GM18505 (cell line): Measurements from ENCODE around the gene PHYHD1.

ENCODE experiments used
- ATAC-seq: cut with Tn5 transposase; IDR thresholded peaks from one replicate; pipeline ENCODE4 v1.9.1; 2021; ENCODE audit not compliant: unreplicated experiment
- POLR2A ChIP-seq: IDR thresholded peaks from 4 replicates; pipeline ENCODE4 v1.6.1; 2011; ENCODE audit warnings: borderline replicate concordance; ENCODE audit not compliant: insufficient read depth, insufficient read length; ENCODE audit errors: extremely low read depth

PHYHD1 gene

DNA sequence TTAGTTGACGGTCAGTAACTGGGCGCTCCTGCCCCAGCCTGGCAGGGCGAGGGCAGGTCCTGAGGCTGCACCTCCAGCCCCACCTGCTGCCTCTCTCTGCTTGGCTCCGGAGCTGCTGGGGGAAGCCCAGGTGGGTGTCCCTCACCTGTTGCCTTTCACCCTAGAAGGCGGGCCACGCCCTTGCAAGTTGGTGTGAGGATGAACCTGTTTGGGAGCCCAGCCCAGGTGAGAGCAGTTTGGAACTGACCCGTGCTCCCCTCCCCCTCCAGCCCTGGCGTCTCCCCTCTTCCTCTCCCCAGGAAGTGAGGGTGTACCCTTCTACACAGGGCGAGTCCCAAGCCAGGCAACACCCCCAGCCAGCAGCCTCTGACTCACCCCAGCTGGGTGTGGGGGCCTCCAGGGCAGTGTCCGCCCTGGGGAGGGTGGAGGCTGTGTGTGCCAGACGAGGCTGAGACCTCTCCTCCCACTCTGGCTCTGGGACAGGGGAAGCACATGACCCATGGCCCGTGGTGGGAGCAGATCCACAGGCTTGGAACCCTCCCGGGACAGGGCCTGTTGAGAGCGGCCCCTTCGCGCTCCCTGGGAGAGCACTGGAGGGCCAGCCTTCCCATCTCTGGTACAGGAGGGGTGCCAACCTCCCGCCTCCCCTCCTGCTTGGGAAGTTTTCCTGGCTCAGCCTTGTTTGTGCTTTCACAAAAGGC lies 28.4 kb upstream of the PHYHD1 start:
- no peak for TF ChIP-seq POLR2A
- no peak for ATAC-seq

GRCh38 chr9:128893354-128893753 lies 27.4 kb upstream of the PHYHD1 start:
- no peak for ATAC-seq
- no peak for TF ChIP-seq POLR2A

DNA sequence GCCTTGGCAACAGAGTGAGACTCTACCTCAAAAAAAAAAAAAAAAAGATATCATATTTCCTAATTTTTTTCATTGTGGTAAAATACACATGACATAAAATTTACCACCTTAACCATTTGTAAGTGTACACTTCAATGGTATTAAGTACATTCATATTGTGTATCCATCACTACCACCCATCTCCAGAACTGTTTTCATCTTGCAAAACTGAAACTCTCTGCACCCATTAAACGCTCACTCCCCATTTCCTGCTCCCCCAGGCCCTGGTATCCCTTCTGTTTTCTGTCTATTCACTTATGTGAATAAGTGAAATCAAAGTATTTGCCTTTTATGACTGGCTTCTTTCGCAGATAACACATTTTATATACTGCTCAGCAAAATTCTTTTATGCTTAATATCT lies 26.0 kb upstream of the PHYHD1 start:
- no peak for TF ChIP-seq POLR2A
- no peak for ATAC-seq

DNA sequence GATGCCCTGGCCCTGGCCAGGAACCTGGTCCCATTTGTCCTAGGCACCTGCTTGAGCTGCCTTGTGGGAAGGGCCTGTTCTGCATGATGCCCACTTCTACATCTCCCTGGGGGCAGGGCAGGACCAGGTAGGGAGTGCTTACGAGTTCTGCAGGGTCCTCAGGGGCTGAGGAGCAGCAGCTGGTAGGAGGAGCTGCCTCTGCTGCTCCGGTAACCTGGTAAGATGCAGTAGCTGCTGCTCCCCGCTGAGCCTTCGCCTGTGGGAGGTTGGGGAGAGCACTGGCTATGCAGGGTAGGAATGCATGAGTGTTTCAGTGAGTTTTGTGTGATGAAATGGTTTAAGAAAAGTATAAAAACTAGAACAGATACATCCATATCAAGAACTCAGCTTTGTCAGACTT lies 25.2 kb upstream of the PHYHD1 start:
- no peak for ATAC-seq
- TF ChIP-seq POLR2A, result no peak

- no peak for ATAC-seq
- no peak for TF ChIP-seq POLR2A
Measured at GRCh38 chr9:128898382-128898781, 22.4 kb upstream of the PHYHD1 start.

DNA sequence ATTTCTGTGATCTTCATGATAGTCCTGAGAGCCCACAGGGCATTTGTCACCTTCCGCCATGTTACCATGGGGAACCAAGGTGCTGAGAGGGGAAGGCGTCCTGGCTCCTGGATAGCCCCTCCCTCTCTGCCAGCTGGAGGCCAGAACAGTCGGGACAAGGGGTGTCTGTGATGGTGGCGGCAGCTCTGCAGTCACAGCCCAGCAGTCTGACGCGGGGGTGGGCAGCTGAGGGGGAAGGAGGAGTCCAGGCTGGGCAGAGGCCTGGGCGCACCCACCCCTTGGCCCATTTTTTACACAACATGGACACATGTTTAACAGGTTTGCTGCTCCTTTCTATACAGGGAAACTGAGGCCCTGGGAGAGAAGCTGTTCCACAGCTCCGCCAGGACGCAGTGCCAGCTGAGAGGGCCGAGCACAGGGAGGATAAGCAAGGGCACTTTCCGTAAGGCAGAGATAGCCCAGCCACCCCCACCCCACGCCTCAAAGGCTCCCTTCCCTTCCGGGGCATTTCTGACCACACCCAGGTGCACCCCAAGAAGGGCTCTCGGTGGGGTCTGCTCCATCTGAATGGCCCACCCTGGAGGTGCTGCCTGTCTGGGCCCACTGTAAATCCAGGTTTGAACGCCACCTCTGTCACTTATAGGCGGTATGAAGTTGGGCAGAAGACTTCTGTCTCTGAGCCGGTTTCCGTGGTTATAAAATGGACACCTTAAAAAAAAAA lies 21.8 kb upstream of the PHYHD1 start:
- ATAC-seq, result no peak
- TF ChIP-seq POLR2A, result no peak

GRCh38 chr9:128899566-128900322 lies 21.0 kb upstream of the PHYHD1 start:
- no peak for ATAC-seq
- no peak for TF ChIP-seq POLR2A

GRCh38 chr9:128901379-128901778 lies 19.4 kb upstream of the PHYHD1 start:
- no peak for TF ChIP-seq POLR2A
- no peak for ATAC-seq

- peak; percentile 8 for ATAC-seq
- TF ChIP-seq POLR2A, result no peak
Measured at GRCh38 chr9:128901822-128902221, 19.0 kb upstream of the PHYHD1 start.

DNA sequence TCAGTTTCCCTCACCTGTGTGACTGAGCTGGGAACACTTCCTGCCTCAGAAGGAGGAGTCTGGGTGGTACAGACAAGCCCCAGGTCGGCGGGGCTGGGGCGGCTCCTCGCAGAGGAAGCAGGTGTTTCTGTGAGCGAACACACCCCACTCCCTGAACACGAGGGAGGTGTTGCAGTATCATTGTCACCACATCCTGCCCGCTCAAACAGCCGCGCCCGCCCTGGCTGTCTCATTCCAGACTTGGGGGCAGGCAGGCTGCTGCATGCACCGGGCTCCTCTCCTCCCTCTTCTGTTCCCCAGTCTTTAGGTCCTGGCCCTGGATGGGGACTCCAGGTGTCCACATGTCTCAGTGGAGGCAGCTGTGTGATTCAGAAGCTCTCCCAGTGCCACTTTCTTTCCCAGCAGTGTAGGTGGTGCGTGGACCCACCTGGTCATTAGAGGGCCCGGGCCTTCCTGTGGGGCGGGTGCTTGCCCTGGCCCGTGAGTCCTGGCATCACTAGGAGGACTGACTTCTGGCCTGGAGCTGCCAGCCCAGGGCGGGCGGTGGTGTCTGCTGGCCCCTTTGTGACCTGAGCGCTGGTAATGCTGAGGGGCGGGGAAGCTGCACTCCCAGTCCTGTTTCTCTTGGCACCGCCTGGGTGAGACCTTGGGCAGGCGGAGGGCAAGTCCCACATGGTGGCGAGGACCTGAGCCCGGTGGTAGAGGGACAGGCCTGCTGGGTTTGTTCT lies 18.3 kb upstream of the PHYHD1 start:
- peak; percentile 75 for ATAC-seq
- TF ChIP-seq POLR2A, result peak; percentile 63

- ATAC-seq, result no peak
- no peak for TF ChIP-seq POLR2A
Measured at GRCh38 chr9:128903079-128903461, 17.7 kb upstream of the PHYHD1 start.

DNA sequence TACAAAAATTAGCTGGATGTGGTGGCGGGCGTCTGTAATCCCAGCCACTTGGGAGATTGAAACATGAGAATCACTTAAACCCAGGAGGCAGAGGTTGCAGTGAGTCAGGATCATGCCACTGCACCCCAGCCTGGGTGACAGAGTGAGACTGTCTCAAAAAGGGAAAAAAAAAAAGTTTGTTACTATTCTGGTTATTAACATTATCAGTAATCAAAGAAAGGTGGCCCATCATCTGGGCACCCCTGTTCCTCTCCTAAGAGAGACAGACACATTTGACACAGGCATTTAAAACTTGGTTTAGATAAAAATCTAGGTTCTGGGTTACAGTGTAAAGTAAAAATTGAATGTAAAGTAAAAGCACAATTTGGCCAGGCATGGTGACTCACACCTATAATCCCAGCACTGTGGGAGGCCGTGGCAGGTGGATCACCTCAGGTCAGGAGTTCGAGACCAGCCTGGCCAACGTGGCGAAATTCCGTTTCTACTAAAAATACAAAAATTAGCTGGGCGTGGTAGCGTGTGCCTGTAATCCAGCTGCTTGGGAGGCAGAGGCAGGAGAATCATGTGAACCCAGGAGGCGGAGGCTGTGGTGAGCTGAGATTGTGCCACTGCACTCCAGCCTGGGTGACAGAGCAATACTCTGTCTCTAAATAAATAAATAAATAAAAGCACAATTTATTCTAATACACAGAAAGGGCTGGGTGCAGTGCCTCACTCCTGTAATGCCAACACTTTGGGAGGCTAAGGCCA lies 16.7 kb upstream of the PHYHD1 start:
- no peak for ATAC-seq
- no peak for TF ChIP-seq POLR2A
